GM10847 (cell line): Measurements from ENCODE around the gene RFXANK.

Source experiments
- POLR2A ChIP-seq: IDR thresholded peaks from 2 replicates; pipeline ENCODE4 v1.6.1; 2011; ENCODE audit not compliant: insufficient read length; ENCODE audit errors: extremely low read depth

RFXANK gene

GRCh38 chr19:19212916-19213315, 20.9 kb downstream of the RFXANK start:
- TF ChIP-seq POLR2A = no peak

GRCh38 chr19:19213426-19214158, 21.5 kb downstream of the RFXANK start:
- TF ChIP-seq POLR2A = no peak

GRCh38 chr19:19214159-19214490, 22.1 kb downstream of the RFXANK start:
- no peak for TF ChIP-seq POLR2A

DNA sequence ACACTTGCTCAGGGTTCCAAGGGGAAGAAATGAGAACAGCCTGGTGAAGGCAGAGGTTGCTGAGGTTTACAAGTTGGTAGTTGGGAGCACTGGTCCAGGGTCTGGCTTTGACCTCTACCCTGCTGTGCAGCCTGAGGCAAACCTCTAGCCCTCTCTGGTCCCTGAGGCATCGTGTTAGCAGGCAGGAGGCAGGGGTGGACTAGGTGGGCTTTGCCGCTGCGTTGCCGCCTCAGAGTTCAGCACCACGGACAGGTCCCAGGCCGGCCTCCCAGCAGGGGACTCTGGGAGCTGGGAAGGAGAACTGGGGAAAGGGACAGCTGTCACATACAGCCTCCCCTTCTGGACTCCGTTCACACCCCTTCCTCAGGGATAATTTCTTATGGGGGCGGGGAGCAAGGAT, 22.8 kb downstream of the RFXANK start:
- no peak for TF ChIP-seq POLR2A

DNA sequence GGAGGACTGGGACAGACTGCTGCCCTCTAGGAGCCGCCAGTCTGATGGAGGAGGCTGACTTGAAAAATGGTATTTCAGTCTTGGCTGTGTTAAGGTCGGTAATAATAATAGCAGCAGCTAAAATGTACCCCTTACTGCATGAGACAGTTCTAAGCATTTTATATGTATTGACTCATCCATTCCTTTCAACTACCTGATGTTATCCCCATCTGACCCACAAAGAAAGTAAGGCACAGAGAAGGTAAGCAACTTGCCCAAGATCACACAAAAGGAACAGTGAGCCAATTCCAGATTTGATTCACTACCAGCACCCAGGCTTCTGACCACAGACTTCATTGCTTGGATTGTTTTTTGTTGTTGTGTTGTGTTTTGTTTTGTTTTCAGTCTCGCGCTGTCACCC, 23.7 kb downstream of the RFXANK start:
- TF ChIP-seq POLR2A = no peak

GRCh38 chr19:19217099-19217498, 25.0 kb downstream of the RFXANK start:
- no peak for TF ChIP-seq POLR2A

GRCh38 chr19:19218911-19219310, 26.9 kb downstream of the RFXANK start:
- no peak for TF ChIP-seq POLR2A

DNA sequence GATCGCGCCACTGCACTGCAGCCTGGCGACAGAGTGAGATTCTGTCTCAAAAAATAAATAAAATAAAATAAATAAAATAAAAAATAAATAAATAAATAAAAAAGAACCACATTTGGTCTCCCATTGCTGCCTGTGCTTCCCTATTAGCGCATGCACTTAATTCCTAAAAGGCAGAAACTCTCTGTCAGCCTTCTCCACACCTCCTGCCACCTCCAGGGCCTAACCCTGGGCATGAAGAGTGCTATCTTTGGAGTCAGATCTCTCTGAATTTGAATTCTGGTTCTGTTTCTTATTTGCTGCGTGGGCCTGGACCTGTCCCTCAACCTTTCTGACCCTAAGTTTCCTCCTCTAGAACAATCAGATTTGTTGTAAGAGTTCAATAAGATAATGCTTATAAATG, 31.0 kb downstream of the RFXANK start:
- TF ChIP-seq POLR2A = no peak

GRCh38 chr19:19223636-19224035, 31.6 kb downstream of the RFXANK start:
- no peak for TF ChIP-seq POLR2A

- TF ChIP-seq POLR2A = no peak
Measured at GRCh38 chr19:19224150-19224851, 32.2 kb downstream of the RFXANK start.

GRCh38 chr19:19224852-19225494, 32.9 kb downstream of the RFXANK start:
- TF ChIP-seq POLR2A = no peak

DNA sequence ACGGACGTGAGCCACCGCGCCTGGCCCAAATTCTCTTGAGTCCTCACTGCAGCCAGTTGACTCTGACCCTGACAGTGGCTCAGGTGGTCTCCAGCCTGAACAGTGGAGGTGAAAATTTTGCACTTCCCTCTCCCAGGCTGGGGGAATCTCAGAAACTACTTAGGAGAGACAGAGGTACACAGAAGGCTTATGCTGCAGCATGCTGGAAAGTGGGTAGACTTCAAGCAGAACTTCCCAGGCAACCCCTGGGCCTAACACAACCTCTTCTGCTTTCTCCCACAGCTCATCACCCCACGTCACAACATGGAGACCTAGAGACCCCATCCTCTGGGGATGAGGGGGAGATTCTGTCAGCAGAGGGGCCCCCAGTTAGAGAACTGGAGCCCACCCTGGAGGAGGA, 34.1 kb downstream of the RFXANK start:
- no peak for TF ChIP-seq POLR2A

GRCh38 chr19:19226663-19227062, 34.6 kb downstream of the RFXANK start:
- no peak for TF ChIP-seq POLR2A

- TF ChIP-seq POLR2A = no peak
Measured at GRCh38 chr19:19227217-19227616, 35.2 kb downstream of the RFXANK start.

- TF ChIP-seq POLR2A = no peak
Measured at GRCh38 chr19:19229701-19230100, 37.6 kb downstream of the RFXANK start.

DNA sequence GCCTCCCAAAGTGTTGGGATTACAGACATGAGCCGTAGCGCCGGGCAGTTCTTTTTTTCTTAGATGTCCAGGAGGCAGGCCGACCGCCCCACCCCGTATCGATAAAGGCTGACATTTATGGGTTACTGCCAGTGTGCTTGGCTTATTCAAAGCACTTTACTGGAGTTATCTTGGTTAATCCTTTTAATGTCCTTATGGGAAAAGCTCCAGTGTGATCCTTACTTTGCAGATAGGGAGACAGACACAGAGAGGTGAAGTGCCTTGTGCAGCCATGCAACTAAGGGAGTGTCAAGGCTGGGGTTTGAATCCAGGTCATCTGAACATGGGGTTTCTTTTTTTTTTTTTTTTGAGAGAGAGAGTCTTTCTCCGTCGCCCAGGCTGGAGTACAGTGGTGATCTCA, 38.9 kb downstream of the RFXANK start:
- no peak for TF ChIP-seq POLR2A
